Ovary (tissue), 3 donors: ENCODE measurements around the gene HOXC13.

ENCODE experiments used
- CTCF ChIP-seq, 3 donors: fragments of 450-650 bp in 2 of 3; fragments of 200-600 bp in 1 of 3; IDR thresholded peaks; one replicate each; pipeline versions ENCODE4 v1.5.1 to v1.8.0; 2016 to 2022; ENCODE audit warnings: antibody characterized with exemption in 3 of 3, mild to moderate bottlenecking in 1 of 3
- EP300 ChIP-seq: sonication (generic); formaldehyde crosslinking; IDR thresholded peaks from one replicate; pipeline ENCODE4 v1.6.1; 2017; ENCODE audit warnings: antibody characterized with exemption
- POLR2A ChIP-seq: fragments of 450-650 bp; IDR thresholded peaks from one replicate; pipeline ENCODE4 v1.6.1; 2017; ENCODE audit warnings: antibody characterized with exemption, mild to moderate bottlenecking, moderate library complexity
- donor health status: DM: no; HTN: no; CAD: no.

- TF ChIP-seq POLR2A (no peak), EP300 (no peak), CTCF (IDR thresholded peaks at IDR 0.05) (no peak)
Measured at GRCh38 chr12:53941187-53941586, 2.6 kb downstream of the HOXC13 start.
